ENCODE results near the gene IRX1. TPM values are rescaled to one million over a fixed set of nuclear protein-coding genes. Genes with fewer than 3 reads are reported as not detected.

Gene IRX1
- polyA plus RNA-seq, 1 experiment: 0.33 TPM

DNA sequence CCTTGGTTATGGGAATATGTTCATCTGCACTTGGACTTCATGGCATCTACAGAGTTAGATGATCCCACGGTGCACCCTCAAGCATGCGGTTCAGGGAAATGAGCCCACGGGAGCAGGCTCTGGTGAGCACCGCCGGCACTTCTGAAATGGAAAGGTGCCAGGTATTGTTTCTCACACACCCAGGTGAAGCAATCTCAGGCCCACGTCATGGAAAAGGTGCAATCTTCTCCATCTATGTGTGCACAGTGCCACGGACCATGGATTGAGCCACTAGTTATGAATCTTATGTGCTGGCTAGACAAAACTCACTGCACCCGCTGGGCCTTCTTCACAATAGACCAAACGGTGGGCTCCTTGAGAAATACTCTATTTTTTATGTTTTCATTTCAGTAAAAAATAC lies 27.3 kb downstream of the IRX1 start:
- CTCF ChIA-PET: no interaction called here
- no peak for DNase-seq (ENCODE audit: low read depth)
- no peaks in the 10 kb centered on the region for H3K27me3 ChIP-seq (ENCODE audit: control insufficient read depth, insufficient read depth, low read length)
- TF ChIP-seq, protein P1, sequence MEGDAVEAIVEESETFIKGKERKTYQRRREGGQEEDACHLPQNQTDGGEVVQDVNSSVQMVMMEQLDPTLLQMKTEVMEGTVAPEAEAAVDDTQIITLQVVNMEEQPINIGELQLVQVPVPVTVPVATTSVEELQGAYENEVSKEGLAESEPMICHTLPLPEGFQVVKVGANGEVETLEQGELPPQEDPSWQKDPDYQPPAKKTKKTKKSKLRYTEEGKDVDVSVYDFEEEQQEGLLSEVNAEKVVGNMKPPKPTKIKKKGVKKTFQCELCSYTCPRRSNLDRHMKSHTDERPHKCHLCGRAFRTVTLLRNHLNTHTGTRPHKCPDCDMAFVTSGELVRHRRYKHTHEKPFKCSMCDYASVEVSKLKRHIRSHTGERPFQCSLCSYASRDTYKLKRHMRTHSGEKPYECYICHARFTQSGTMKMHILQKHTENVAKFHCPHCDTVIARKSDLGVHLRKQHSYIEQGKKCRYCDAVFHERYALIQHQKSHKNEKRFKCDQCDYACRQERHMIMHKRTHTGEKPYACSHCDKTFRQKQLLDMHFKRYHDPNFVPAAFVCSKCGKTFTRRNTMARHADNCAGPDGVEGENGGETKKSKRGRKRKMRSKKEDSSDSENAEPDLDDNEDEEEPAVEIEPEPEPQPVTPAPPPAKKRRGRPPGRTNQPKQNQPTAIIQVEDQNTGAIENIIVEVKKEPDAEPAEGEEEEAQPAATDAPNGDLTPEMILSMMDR (IDR thresholded peaks at IDR 0.05; ENCODE audit: insufficient read depth, low read depth, low read length): no peak
- H3K36me3 ChIP-seq (ENCODE audit: control insufficient read depth, insufficient read depth, low read length): no peaks in the 10 kb centered on the region
- POLR2A ChIA-PET: no interaction called here
- no peak overlapping the region for H3K4me3 ChIP-seq (ENCODE audit: low read depth, low read length)

DNA sequence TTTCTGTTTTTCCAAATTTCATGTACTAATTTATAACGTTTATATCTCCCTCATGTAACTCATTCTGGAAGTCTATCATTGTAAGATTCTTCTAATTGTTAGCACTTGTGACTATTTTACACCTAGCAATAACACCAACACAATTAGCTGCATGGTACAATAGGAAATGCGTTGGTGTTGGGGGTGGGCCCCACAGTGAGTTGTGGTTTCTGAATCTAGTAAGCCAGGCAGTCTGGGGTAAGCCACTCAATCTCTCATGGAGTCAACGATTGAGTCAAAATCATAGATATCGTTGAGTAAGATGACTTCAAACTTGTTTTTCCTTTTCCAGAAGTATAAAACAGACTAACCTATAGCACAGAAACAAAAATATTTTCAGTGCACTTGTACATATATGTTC lies 30.0 kb downstream of the IRX1 start:
- DNase-seq (ENCODE audit: low read depth): no peak
- Histone ChIP-seq H3K36me3 (ENCODE audit: control insufficient read depth, insufficient read depth, low read length) (no peaks in the 10 kb centered on the region), H3K4me3 (ENCODE audit: low read depth, low read length) (no peak overlapping the region), H3K27me3 (ENCODE audit: control insufficient read depth, insufficient read depth, low read length) (no peaks in the 10 kb centered on the region)
- CTCF ChIA-PET: no interaction called here
- TF ChIP-seq, protein P1 (IDR thresholded peaks at IDR 0.05; ENCODE audit: insufficient read depth, low read depth, low read length): no peak
- POLR2A ChIA-PET: no interaction called here

DNA sequence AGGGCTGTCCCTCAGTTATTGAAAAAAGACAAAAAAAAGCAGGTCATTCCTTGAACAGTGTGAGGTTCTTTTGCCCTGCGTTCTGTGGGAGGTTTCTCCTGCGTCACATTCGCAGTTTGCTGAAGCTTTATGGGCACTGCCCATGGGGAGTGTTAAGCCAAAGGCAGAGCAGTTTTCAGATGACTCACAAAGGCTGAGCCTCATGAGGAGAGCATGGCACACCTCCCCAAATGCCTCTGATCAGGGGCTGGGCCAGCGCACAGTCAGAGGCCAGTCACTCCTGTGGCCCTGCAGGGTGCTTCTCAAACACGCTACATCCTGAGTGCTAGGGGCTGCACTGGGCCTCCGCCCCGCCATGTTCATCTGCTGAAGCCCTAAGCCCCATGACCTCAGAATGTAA lies 38.4 kb downstream of the IRX1 start:
- ChIA-PET POLR2A (no interaction called here), CTCF (no interaction called here)
- TF ChIP-seq, protein P1 (IDR thresholded peaks at IDR 0.05; ENCODE audit: insufficient read depth, low read depth, low read length): no peak
- Histone ChIP-seq H3K27me3 (ENCODE audit: control insufficient read depth, insufficient read depth, low read length) (no peaks in the 10 kb centered on the region), H3K36me3 (ENCODE audit: control insufficient read depth, insufficient read depth, low read length) (no peaks in the 10 kb centered on the region), H3K4me3 (ENCODE audit: low read depth, low read length) (no peak overlapping the region)
- DNase-seq (ENCODE audit: low read depth): no peak

DNA sequence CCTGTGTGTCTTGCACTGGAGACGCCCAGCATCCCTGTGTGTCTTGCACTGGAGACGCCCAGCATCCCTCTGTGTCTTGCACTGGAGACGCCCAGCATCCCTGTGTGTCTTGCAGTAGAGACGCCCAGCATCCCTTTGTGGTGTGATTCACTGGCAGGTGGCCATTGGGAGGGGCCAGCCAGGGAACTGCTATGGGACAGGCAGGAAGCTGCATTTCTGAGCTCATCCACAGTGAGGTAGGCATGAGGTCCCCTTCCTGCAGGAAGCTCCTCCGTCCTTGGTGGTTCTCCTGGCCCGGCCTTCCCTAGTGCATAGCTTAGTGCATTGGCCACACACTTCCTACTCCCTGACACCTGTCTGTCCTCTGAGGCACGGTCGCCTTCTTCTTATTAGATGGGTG lies 43.5 kb downstream of the IRX1 start:
- H3K4me3 ChIP-seq (ENCODE audit: low read depth, low read length): no peak overlapping the region
- ChIA-PET POLR2A (no interaction called here), CTCF (no interaction called here)
- no peaks in the 10 kb centered on the region for H3K27me3 ChIP-seq (ENCODE audit: control insufficient read depth, insufficient read depth, low read length)
- H3K36me3 ChIP-seq (ENCODE audit: control insufficient read depth, insufficient read depth, low read length): no peaks in the 10 kb centered on the region
- no peak for DNase-seq (ENCODE audit: low read depth)
- TF ChIP-seq, protein P1 (IDR thresholded peaks at IDR 0.05; ENCODE audit: insufficient read depth, low read depth, low read length): no peak

DNA sequence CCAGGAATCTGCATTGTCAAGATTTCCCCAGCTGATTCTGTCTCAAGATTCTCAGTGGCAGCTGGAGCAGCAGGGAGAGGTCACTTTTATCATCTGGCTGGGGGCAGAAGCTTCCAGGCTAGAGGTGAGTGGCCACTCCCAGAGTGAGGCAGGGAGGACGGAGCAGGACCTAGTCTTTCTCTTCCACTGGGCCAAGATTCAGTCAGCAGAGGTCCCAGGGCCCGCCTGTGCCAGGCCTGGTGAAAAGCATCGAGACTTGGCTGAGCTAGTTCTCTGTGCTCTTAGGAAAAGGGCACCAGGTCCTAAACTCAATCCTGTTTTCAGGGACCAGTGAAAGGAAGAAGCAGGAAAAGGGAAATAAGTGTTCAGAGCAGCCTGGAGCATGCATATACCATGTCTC lies 46.6 kb downstream of the IRX1 start:
- H3K36me3 ChIP-seq (ENCODE audit: control insufficient read depth, insufficient read depth, low read length): no peaks in the 10 kb centered on the region
- H3K4me3 ChIP-seq (ENCODE audit: low read depth, low read length): no peak overlapping the region
- H3K27me3 ChIP-seq (ENCODE audit: control insufficient read depth, insufficient read depth, low read length): no peaks in the 10 kb centered on the region
- TF ChIP-seq, protein P1 (IDR thresholded peaks at IDR 0.05; ENCODE audit: insufficient read depth, low read depth, low read length): no peak
- CTCF ChIA-PET: no interaction called here
- POLR2A ChIA-PET: no interaction called here
- DNase-seq (ENCODE audit: low read depth): no peak
